GM12801 (cell line): ENCODE results near the gene TRPM7.

Source experiments
- TF ChIP-seq, protein P1 (sequence below): IDR thresholded peaks from one replicate; pipeline ENCODE4 v1.5.1; 2011; ENCODE audit warnings: control low read depth; ENCODE audit not compliant: insufficient read length; ENCODE audit errors: extremely low read depth

The TRPM7 gene

DNA sequence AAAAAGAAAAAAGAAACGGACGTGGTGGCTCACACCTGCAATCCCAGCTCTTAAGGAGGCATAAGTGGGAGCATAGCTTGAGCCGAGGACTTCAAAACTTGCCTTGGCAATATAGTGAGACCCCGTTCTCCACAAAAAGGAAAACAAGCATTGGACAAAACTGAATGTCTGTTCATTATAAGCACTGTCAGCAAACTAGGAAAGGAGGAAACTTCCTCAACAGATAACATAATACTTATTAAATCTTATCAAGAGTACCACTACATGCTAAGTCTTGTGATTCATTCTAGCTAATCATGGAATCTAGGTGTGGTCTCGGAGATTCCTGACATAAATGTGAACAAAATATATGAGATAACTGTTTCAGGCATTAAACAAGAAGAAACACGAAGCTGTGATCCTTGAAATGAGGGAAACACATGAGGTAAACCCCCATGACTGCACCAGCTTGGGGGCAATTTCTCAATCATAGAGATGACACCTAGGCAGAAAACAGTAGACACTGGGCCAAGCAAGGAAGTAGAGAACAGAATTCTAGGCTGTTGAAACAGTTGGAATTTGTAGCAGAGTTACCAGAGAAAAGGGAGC is 33.3 kb downstream of the TRPM7 start:
- TF ChIP-seq, protein P1, sequence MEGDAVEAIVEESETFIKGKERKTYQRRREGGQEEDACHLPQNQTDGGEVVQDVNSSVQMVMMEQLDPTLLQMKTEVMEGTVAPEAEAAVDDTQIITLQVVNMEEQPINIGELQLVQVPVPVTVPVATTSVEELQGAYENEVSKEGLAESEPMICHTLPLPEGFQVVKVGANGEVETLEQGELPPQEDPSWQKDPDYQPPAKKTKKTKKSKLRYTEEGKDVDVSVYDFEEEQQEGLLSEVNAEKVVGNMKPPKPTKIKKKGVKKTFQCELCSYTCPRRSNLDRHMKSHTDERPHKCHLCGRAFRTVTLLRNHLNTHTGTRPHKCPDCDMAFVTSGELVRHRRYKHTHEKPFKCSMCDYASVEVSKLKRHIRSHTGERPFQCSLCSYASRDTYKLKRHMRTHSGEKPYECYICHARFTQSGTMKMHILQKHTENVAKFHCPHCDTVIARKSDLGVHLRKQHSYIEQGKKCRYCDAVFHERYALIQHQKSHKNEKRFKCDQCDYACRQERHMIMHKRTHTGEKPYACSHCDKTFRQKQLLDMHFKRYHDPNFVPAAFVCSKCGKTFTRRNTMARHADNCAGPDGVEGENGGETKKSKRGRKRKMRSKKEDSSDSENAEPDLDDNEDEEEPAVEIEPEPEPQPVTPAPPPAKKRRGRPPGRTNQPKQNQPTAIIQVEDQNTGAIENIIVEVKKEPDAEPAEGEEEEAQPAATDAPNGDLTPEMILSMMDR = no peak

DNA sequence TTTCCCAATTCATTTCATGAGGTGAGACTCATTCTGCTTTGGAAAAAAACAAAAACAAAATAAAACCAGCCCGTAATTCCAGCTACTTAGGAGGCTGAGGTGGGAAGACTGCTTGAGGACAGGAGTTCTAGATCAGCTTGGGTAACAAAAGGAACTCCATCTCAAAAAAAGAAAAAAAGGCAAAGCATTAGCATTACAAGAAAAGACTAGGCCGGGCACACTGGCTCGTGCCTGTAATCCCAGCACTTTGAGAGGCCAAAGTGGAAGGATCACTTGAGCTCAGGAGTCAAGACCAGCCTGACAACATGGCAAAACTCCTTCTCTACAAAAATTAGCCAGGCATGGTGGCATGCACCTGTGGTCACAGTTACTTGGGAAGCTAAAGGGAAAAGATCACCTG is 33.9 kb downstream of the TRPM7 start:
- TF ChIP-seq, protein P1 = no peak

- TF ChIP-seq, protein P1 = no peak
Measured at GRCh38 chr15:50641318-50641717, 45.3 kb downstream of the TRPM7 start.

GRCh38 chr15:50636146-50636545 is 50.5 kb downstream of the TRPM7 start:
- TF ChIP-seq, protein P1 = no peak

DNA sequence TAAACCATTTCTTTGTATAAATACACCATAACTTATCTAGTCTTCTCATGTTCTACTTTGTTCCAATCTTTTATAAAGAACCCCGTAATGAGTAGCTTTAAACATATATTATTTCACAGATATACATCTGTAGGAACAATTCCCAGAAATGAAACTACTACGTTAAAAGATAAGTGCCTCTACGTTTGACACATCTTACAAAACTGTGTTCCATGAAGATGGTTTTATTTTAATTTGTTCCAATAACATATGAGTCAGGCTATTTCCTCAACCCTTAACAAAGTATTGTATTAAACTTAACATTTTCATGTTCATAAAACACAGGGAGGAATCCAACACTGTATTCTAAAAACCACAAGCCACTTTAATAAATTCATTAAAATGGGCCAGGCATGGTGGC is 52.9 kb downstream of the TRPM7 start:
- TF ChIP-seq, protein P1 = no peak

GRCh38 chr15:50628421-50628820 is 58.2 kb downstream of the TRPM7 start:
- TF ChIP-seq, protein P1 = no peak

GRCh38 chr15:50627351-50628055 is 59.1 kb downstream of the TRPM7 start:
- TF ChIP-seq, protein P1 = no peak
